Stimulated activated CD4-positive, alpha-beta T cell treated with anti-CD3 and anti-CD28 coated beads, TNF-alpha, amount 100 ng/mL, for 4 hours (primary cell): ENCODE data around the gene CHD3.

Source experiments
- DNase-seq, 3 experiments: peaks; one replicate each; pipeline ENCODE4 v3.0.0-alpha.2; 2020; ENCODE audit warnings: low read depth in 3 of 3

The CHD3 gene

GRCh38 chr17:7888184-7888920, at the start of gene CHD3:
CHD3 (plus strand) TSS chr17:7888789; CDS start chr17:7889001, 212 bp downstream.
- DNase-seq, result peak; percentile 40 to 43 (median 41)

DNA sequence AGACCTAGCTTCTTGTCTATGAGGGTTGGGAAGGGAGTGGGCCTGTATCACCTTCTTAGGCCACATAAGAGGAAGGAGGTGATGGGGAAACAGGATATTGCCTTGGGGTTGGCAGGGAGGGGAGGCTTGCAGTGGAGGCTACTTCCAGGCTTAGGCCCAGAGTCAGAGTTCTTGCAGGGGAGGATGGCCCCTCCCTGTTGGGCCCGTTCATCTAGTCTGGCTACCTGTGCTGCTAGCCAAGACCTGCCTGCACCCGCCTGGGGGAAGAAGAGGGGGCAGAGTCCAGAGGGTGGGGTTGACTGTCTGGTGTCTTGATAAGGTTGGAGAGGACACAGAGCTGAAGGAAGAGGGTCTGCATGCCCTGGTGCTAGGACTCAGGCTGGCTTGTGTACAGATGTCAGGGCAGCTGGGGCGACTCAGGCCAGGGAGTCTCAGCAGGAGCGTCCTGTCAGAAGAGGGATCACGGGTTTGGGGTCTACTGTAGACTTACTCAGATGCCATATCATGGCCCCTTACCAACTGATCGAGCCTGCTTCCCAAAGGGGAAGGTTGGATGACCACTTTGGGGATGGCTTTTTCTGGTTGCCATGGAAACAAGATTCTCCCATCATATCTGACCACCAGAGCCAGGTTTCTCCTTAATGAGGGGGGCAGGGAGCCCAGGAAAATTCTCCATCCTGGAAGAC, 49.3 kb upstream of the CHD3 start:
- DNase-seq, result no peak

GRCh38 chr17:7839876-7840261, 48.7 kb upstream of the CHD3 start:
- DNase-seq, result no peak

DNA sequence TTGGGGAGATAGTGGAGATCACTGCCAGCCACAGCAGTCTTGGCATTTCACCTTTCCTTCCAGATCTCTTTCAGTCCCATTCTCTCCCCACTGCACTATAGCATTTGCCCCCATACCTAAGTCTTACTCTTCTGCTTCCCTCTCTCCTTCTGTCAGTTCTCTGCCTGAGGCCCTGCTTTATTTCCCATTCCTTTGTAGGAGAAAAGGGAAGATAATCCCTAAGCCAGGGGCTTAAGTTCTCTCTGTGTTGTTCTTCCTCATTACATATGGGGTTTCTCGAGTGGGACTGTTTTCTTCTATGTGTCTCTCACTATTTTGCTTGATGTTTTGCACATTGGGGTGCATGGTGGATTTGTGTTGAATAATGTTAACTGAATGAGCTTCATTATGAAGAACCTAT, 48.1 kb upstream of the CHD3 start:
- DNase-seq, result no peak

GRCh38 chr17:7840875-7841274, 47.7 kb upstream of the CHD3 start:
- DNase-seq, result no peak

- DNase-seq, result peak; percentile 91 to 96 (median 95)
Measured at GRCh38 chr17:7841396-7841914, 47.1 kb upstream of the CHD3 start.

DNA sequence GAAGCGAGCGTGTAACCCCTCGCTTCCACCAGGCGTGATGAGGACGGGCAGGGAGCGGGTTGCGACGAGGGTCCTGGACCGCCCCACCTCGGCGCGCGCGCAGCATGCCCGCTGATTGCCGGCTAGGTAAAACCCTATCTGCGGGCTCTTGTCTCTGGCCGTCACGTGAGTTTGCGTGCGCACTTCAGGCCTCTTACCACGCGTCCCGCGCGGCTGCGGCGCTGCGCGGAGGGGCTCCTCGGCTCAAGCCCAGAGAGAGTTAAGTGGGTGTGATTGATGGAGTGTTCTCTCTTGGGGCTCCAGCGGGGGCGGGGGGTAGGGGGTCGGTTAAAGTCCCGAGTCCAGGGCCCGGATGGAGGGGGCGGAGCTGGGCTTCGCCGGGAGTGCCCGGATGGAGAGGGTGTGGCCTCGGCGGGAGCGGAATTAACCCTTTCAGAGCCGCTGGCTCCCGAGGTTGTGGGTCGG, 46.6 kb upstream of the CHD3 start:
- peak; percentile 80 to 84 (median 82) for DNase-seq

GRCh38 chr17:7842380-7843256, 46.0 kb upstream of the CHD3 start:
- peak; percentile 90 to 99 (median 97) for DNase-seq

DNA sequence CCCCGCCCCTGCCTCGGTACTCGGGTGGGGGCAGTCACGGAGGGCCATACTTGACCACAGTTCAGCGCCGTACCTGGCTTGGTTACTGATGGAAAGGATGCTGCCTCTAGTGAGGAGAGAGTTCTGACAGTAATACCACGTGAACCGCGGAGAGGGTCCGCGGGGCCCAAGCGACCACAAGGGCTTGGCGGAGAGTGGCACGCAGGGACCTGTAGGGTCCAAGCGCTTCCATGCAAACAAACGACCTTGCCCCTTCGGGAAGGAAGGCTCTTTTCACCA, 45.4 kb upstream of the CHD3 start:
- no peak for DNase-seq

DNA sequence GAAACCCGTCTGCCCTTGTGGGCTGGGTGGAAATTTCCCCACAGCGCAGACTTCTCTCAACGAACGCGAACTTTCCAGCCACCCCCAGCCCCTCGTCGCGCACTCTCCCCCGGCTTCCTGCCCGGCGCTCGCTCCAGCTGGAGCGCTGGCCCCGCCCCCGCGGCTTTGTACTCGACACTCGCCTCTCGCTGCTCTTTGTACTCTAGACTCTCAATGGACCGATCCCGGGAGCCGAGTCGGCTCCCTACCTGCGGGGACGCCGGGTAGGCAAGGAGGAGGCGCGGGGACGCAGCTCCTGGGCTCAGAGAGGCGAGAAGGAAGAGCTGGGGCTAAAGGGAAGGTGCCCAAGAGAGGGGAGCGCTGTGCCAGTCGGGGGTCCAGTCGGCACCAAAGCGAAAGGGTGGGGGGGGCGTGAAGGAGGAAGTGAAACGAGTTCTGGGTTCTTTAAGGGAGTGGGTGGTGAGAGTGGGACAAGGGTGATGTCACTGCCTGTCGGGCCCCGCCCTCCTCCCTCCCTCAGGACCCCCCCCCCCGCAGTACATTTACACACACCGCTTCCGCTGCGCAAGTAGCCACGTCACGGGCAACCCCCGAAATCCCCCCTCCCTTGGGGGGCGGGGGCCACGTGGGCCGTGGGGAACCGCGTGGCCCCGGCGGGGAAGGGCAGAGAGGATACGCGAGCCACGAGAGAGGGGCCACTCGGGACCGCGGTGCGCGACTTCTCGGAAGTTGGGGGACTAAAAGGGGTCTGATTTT, 44.9 kb upstream of the CHD3 start:
- peak; percentile 84 to 92 (median 91) for DNase-seq

DNA sequence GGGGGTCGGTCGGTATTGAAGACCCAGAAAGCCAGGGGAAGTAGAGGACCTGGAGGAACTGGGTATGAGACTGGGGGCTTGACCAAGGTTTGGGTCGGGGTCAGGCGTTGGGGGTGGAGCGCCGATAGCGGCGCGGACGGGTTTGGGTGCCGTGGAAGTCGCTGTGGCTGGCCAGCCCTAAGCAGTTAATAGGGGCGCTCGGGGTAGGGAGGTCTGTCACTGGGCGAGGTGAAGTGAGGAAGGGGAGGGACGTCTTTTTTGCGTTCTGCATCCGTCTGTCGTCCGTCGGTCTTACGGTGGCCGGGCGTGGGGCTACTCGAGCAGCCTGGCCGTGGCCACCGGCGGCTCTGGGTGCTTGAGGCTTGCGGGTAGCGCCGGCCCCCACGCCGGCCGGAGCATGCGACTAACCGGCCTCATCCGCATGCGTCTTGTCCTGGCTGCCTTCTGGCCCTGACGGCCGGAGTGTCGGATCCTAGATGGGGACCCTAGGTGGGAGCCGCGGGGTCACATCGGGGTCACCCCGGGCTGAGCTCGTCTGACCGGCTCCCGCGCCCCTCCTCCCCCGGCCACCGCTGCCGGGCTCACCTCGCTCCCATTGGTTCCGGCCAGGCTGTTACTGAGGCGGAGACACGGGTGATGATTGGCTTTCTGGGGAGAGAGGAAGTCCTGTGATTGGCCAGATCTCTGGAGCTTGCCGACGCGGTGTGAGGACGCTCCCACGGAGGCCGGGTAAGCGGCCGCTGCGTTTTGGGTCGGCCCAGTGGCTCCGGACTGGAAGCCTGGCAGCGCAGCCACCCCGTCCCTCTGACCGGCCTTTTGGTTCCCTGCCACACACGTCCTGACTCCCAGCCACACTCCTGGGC, 44.1 kb upstream of the CHD3 start:
- DNase-seq, result peak in 1 of 3 experiments; percentile 70

GRCh38 chr17:7845359-7846062, 43.1 kb upstream of the CHD3 start:
- DNase-seq, result no peak

DNA sequence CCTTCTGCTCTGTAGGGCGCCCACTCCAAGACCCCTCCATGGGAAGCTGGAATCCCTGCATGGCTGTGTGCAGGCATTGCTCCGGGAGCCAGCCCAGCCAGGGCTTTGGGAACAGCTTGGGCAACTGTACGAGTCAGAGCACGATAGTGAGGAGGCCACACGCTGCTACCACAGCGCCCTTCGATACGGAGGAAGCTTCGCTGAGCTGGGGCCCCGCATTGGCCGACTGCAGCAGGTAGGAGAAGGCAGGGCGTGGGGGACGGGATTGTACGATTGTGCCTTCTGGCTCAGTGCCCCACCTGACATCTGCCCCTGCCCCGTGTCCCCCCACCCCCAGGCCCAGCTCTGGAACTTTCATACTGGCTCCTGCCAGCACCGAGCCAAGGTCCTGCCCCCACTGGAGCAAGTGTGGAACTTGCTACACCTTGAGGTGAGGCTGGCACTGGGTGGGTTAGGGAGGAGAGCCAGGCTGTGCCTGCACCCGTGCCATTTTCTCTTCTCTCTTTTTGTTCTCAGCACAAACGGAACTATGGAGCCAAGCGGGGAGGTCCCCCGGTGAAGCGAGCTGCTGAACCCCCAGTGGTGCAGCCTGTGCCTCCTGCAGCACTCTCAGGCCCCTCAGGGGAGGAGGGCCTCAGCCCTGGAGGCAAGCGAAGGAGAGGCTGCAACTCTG, 42.4 kb upstream of the CHD3 start:
- no peak for DNase-seq

DNA sequence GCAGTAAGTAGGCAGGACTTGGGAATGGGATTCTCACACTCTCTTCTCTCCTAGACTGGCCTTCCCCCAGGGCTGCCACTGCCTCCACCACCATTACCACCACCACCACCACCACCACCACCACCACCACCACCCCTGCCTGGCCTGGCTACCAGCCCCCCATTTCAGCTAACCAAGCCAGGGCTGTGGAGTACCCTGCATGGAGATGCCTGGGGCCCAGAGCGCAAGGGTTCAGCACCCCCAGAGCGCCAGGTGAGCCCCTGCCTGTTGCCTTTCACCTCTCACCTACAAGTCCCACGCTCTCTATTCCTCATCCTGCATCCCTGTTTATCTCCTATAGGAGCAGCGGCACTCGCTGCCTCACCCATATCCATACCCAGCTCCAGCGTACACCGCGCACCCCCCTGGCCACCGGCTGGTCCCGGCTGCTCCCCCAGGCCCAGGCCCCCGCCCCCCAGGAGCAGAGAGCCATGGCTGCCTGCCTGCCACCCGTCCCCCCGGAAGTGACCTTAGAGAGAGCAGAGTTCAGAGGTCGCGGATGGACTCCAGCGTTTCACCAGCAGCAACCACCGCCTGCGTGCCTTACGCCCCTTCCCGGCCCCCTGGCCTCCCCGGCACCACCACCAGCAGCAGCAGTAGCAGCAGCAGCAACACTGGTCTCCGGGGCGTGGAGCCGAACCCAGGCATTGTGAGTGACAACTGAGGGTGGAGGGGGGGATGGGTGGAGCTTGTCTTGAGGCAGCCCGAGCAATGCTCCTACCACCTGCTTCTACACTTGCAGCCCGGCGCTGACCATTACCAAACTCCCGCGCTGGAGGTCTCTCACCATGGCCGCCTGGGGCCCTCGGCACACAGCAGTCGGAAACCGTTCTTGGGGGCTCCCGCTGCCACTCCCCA, 41.6 kb upstream of the CHD3 start:
- DNase-seq, result no peak

- DNase-seq, result no peak
Measured at GRCh38 chr17:7848131-7848579, 40.4 kb upstream of the CHD3 start.

GRCh38 chr17:7848739-7849129, 39.9 kb upstream of the CHD3 start:
- DNase-seq, result no peak

DNA sequence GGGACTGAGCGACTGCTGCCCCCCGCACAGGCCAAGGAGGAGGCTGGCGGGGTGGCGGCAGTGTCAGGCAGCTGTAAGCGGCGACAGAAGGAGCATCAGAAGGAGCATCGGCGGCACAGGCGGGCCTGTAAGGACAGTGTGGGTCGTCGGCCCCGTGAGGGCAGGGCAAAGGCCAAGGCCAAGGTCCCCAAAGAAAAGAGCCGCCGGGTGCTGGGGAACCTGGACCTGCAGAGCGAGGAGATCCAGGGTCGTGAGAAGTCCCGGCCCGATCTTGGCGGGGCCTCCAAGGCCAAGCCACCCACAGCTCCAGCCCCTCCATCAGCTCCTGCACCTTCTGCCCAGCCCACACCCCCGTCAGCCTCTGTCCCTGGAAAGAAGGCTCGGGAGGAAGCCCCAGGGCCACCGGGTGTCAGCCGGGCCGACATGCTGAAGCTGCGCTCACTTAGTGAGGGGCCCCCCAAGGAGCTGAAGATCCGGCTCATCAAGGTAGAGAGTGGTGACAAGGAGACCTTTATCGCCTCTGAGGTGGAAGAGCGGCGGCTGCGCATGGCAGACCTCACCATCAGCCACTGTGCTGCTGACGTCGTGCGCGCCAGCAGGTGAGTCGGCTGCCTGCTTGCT, 39.3 kb upstream of the CHD3 start:
- no peak for DNase-seq
